Vagina (tissue), 1 donor: ENCODE results near the gene TRIM74. TPM values are rescaled to one million over a fixed set of nuclear protein-coding genes. Genes with fewer than 3 reads are reported as not detected.

Experiments
- small RNA-seq: library from RNA; depleted of rRNA; stranded (forward); fragments of <200 nt; gene quantifications from one replicate; pipeline ENCODE3, GENCODE V24; 2016
- total RNA-seq: library from RNA; depleted of rRNA; stranded (reverse); fragments of >200 nt; gene quantifications from one replicate; pipeline ENCODE4 v1.2.3, GENCODE V29; 2016

Gene TRIM74
- total RNA-seq, 1 donor from 2014 or later, result not detected

Small RNAs within 50 kb of the gene (small RNA-seq; reads per million reads assigned to genes)
- not detected for gene RF00019

Other genes with a start within 250 kb of the TRIM74 start
- 6.9 TPM for gene TYW1B, start 141.3 kb downstream of the TRIM74 start, total RNA-seq
- gene POM121, start 44.4 kb downstream of the TRIM74 start, total RNA-seq, result 21.9 TPM
- gene SPDYE8, start 60.3 kb upstream of the TRIM74 start, total RNA-seq, result not detected
- not detected for gene SPDYE11, start 88.4 kb upstream of the TRIM74 start, total RNA-seq
- gene SPDYE9, start 116.6 kb upstream of the TRIM74 start, total RNA-seq, result not detected